ENCODE data around the gene ABCB4.

- TF ChIP-seq EZH2 (IDR thresholded peaks at IDR 0.05; ENCODE audit: insufficient read depth, poor library complexity, severe bottlenecking) (no peak), EZH2phosphoT487 (IDR thresholded peaks at IDR 0.05; ENCODE audit: insufficient read depth, low read depth) (no peak)
Measured at GRCh38 chr7:87398446-87398845, 77.0 kb downstream of the ABCB4 start.

Measured in GM23248 (cell line).